Mucosa of descending colon (tissue), 3 donors: ENCODE measurements around the gene SLC19A3. TPM values are rescaled to one million over a fixed set of nuclear protein-coding genes. Genes with fewer than 3 reads are reported as not detected.

Experiments used
- ATAC-seq: fragments of 200-7000 bp; cut with Tn5 transposase; one replicate; pipeline ENCODE4 v1.9.1; 2020; ENCODE audit warnings: mild to moderate bottlenecking, moderate library complexity
- DNase-seq, 3 donors: peaks; one replicate each; pipeline ENCODE4 v3.0.0-alpha.2; 2020
- H3K36me3 ChIP-seq: fragments of 200-600 bp; one replicate; pipeline ENCODE4 v1.8.0; 2021; ENCODE audit warnings: low read depth, mild to moderate bottlenecking
- H3K4me1 ChIP-seq: fragments of 200-600 bp; one replicate; pipeline ENCODE4 v1.8.0; 2021; ENCODE audit warnings: low read depth, mild to moderate bottlenecking
- H3K4me3 ChIP-seq: fragments of 200-600 bp; one replicate; pipeline ENCODE4 v1.8.0; 2021; ENCODE audit warnings: mild to moderate bottlenecking
- H3K9me3 ChIP-seq: fragments of 200-600 bp; one replicate; pipeline ENCODE4 v1.8.0; 2021; ENCODE audit warnings: mild to moderate bottlenecking
- CTCF ChIP-seq: fragments of 200-600 bp; IDR thresholded peaks from one replicate; pipeline ENCODE4 v1.8.0; 2022; ENCODE audit warnings: antibody characterized with exemption, mild to moderate bottlenecking
- intact Hi-C, 2 donors: fragments of 100-400 bp; cut with DNase I in 1 of 2; cut with micrococcal nuclease in 1 of 2; formaldehyde crosslinking; loops; one replicate each; pipeline versions ENCODE4 v1.11.0 to v1.11.1; 2022; cut with DNase I, micrococcal nuclease
- total RNA-seq, 3 donors: library from RNA; stranded (reverse); fragmentation: NEBNext Ultra II Directional in 2 of 3; extraction: Animal tissue kit (Norgen Biotek cat#: 25700) in 2 of 3; gene quantifications; one replicate each; pipeline versions ENCODE4 v1.2.1 to v1.2.4, GENCODE V29; 2021 to 2023
- donor health status: DM: no; HTN: no; CAD: no; lungs with moderate emphysema.
- donor health status: DM: no; HTN: no; CAD: no.
- donor health status: DM: no; HTN: yes; CAD: no.

Gene SLC19A3
- total RNA-seq, 3 donors from 2014 or later = 4.5 to 28.8 (median 21.6) TPM

GRCh38 chr2:227653419-227653818 is 64.4 kb downstream of the SLC19A3 start:
- H3K36me3 ChIP-seq = no peaks in the 10 kb centered on the region
- DNase-seq = no peak
- intact Hi-C loops = no loop called here

GRCh38 chr2:227643990-227644551 is 73.8 kb downstream of the SLC19A3 start:
- no peak for TF ChIP-seq CTCF
- DNase-seq (no peak), ATAC-seq (no peak)
- Histone ChIP-seq H3K4me1 (no peaks in the 10 kb centered on the region), H3K9me3 (no peaks in the 10 kb centered on the region), H3K36me3 (no peaks in the 10 kb centered on the region), H3K4me3 (no peak overlapping the region)
- intact Hi-C loops = no loop called here

More at GRCh38 chr2:227653419-227653818, 64.4 kb downstream of the SLC19A3 start:
- Histone ChIP-seq H3K4me3 (no peak overlapping the region), H3K9me3 (no peaks in the 10 kb centered on the region), H3K4me1 (no peaks in the 10 kb centered on the region)
- ATAC-seq = no peak
- TF ChIP-seq CTCF = no peak

GRCh38 chr2:227642656-227643055 is 75.2 kb downstream of the SLC19A3 start:
- no peaks in the 10 kb centered on the region for H3K4me1 ChIP-seq

GRCh38 chr2:227634201-227634600 is 83.6 kb downstream of the SLC19A3 start:
- Histone ChIP-seq H3K4me3 (no peak overlapping the region), H3K4me1 (no peaks in the 10 kb centered on the region), H3K9me3 (no peaks in the 10 kb centered on the region), H3K36me3 (no peaks in the 10 kb centered on the region)
- no peak for DNase-seq
- no peak for TF ChIP-seq CTCF
- intact Hi-C loops = no loop called here
- no peak for ATAC-seq

More at GRCh38 chr2:227642656-227643055, 75.2 kb downstream of the SLC19A3 start:
- ATAC-seq (no peak), DNase-seq (no peak)
- H3K4me3 ChIP-seq = no peak overlapping the region
- H3K9me3 ChIP-seq = no peaks in the 10 kb centered on the region
- no peaks in the 10 kb centered on the region for H3K36me3 ChIP-seq
- intact Hi-C loops = no loop called here
- TF ChIP-seq CTCF = no peak

Other genes starting within 250 kb of the SLC19A3 start
- 10 to 100 TPM; 69.2 to 76.3 (median 73.0) TPM for gene AGFG1, start 245.9 kb downstream of the SLC19A3 start, total RNA-seq
- gene SCYGR2, start 119.1 kb downstream of the SLC19A3 start, total RNA-seq = not detected
- not detected for gene SCYGR3, start 103.2 kb downstream of the SLC19A3 start, total RNA-seq
- gene SCYGR4, start 100.5 kb downstream of the SLC19A3 start, total RNA-seq = not detected
- not detected for gene SCYGR5, start 51.2 kb downstream of the SLC19A3 start, total RNA-seq
- gene SCYGR6, start 6.7 kb upstream of the SLC19A3 start, total RNA-seq = not detected
- not detected for gene SCYGR7, start 10.3 kb upstream of the SLC19A3 start, total RNA-seq
- gene SCYGR8, start 27.9 kb upstream of the SLC19A3 start, total RNA-seq = not detected
- gene CCL20, start 95.8 kb upstream of the SLC19A3 start, total RNA-seq = 10 to 100 TPM; 10.2 to 24.4 (median 12.9) TPM
- not detected for gene DAW1, start 153.6 kb upstream of the SLC19A3 start, total RNA-seq